OCI-LY1 (cell line): ENCODE results near the gene OCIAD1.

Experiments used
- CTCF ChIP-seq: fragments of 200-600 bp; sonication (generic), shearing (Covaris generic); IDR thresholded peaks from 2 replicates; pipeline ENCODE4 v1.5.1; 2017; ENCODE audit warnings: mild to moderate bottlenecking, antibody characterized with exemption, low read length, moderate library complexity, mixed read lengths
- EZH2 ChIP-seq: fragments of 200-600 bp; sonication (generic), shearing (Covaris generic); IDR thresholded peaks from 2 replicates; pipeline ENCODE4 v1.8.0; 2017; ENCODE audit warnings: borderline replicate concordance, mixed run types, mild to moderate bottlenecking, antibody characterized with exemption, low read length, moderate library complexity, mixed read lengths

- TF ChIP-seq CTCF (peak; percentile 21; the same call in 1 of the 2 replicates), EZH2 (no peak)
Measured at GRCh38 chr4:48781968-48782367, 48.9 kb upstream of the OCIAD1 start.
